ENCODE results near the gene HSD11B2. TPM values are rescaled to one million over a fixed set of nuclear protein-coding genes. Genes with fewer than 3 reads are reported as not detected.

Gene HSD11B2
- total and polyA plus RNA-seq, 2 of the 8 experiments (the other 6 are each of a cell fraction or from before 2014, with no cell fraction given) = 28.7 to 32.9 TPM

DNA sequence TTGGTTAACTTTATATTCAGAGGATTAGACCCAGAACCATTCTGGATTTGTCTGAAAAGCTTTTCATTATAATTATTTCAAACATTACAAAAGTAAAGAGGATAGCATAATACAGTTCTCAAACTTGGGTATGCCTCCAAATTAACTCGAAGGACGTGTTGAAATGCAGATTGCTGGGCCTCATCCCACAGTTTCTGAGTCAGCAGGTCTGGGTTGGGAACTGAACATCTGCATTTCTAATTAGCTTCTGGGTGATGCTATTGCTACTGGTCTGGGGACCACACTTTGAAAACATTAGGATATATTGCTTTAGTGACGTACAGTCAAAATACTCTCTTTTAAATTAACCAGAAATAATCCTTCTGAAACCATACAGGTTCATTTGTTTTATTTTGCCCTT is 47.6 kb upstream of the HSD11B2 start:
- no peak overlapping the region for H3K4ac ChIP-seq (replicated peaks; ENCODE audit: insufficient read length, low read depth, low read length)
- no peak overlapping the region for H2AFZ ChIP-seq (ENCODE audit: low read length)
- no peak overlapping the region for H3K56ac ChIP-seq (replicated peaks; ENCODE audit: insufficient read length, low read depth, low read length)
- TF ChIP-seq SIRT6 (IDR thresholded peaks at IDR 0.05; ENCODE audit: low read length) (no peak), EGR1 (IDR thresholded peaks at IDR 0.05; ENCODE audit: borderline replicate concordance, low read depth, low read length) (no peak), JUN (IDR thresholded peaks at IDR 0.05; ENCODE audit: low read depth, low read length) (no peak), FOSL1 (IDR thresholded peaks at IDR 0.05; ENCODE audit: insufficient read depth, low read depth, low read length) (no peak), KDM5A (IDR thresholded peaks at IDR 0.05; ENCODE audit: low read length) (no peak), GABPA (IDR thresholded peaks at IDR 0.05; ENCODE audit: borderline replicate concordance, insufficient read depth, low read length) (no peak), RNF2 (IDR thresholded peaks at IDR 0.05; ENCODE audit: borderline replicate concordance, low read depth, low read length, missing control alignments, poor library complexity, severe bottlenecking) (no peak), POLR2A (IDR thresholded peaks at IDR 0.05; ENCODE audit: control extremely low read depth in 1 of 2, low read depth in 2 of 2, low read length in 2 of 2) (no peak), SRF (IDR thresholded peaks at IDR 0.05; ENCODE audit: low read depth, low read length) (no peak), SUZ12 (IDR thresholded peaks at IDR 0.05; ENCODE audit: low read length) (no peak), ASH2L (IDR thresholded peaks at IDR 0.05; ENCODE audit: low read length) (no peak)
- TF ChIP-seq, protein P1, sequence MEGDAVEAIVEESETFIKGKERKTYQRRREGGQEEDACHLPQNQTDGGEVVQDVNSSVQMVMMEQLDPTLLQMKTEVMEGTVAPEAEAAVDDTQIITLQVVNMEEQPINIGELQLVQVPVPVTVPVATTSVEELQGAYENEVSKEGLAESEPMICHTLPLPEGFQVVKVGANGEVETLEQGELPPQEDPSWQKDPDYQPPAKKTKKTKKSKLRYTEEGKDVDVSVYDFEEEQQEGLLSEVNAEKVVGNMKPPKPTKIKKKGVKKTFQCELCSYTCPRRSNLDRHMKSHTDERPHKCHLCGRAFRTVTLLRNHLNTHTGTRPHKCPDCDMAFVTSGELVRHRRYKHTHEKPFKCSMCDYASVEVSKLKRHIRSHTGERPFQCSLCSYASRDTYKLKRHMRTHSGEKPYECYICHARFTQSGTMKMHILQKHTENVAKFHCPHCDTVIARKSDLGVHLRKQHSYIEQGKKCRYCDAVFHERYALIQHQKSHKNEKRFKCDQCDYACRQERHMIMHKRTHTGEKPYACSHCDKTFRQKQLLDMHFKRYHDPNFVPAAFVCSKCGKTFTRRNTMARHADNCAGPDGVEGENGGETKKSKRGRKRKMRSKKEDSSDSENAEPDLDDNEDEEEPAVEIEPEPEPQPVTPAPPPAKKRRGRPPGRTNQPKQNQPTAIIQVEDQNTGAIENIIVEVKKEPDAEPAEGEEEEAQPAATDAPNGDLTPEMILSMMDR (IDR thresholded peaks at IDR 0.05; ENCODE audit: control extremely low read depth in 1 of 3, insufficient read depth in 1 of 3, low read depth in 1 of 3, low read length in 3 of 3) = no peak
- H3K4me1 ChIP-seq (replicated peaks in 1 of 4; ENCODE audit: control insufficient read depth in 3 of 4, insufficient read depth in 4 of 4, low read length in 3 of 4) = peaks cover 0 to 12% (median 4%) of the 10 kb centered on the region in 4 experiments; a peak in 5 of 7 replicates
- no peaks in the 10 kb centered on the region for H4K20me1 ChIP-seq (replicated peaks in 1 of 2; ENCODE audit: control insufficient read depth in 1 of 2, insufficient read depth in 2 of 2, low read length in 2 of 2)
- no peaks in the 10 kb centered on the region for H3K23me2 ChIP-seq (ENCODE audit: low read depth, low read length)
- H4K91ac ChIP-seq (replicated peaks; ENCODE audit: insufficient read length, low read length) = no peak overlapping the region
- H3K23ac ChIP-seq (ENCODE audit: insufficient read length) = no peak overlapping the region
- H2AK5ac ChIP-seq (ENCODE audit: low read depth, low read length) = no peak overlapping the region
- H3K4me3 ChIP-seq (ENCODE audit: extremely low read depth in 1 of 4, insufficient read depth in 2 of 4, low read depth in 3 of 4, low read length in 4 of 4) = no peak overlapping the region
- no peaks in the 10 kb centered on the region for H3K36me3 ChIP-seq (ENCODE audit: control insufficient read depth in 2 of 4, insufficient read depth in 4 of 4, low read length in 3 of 4)
- ChIA-PET CTCF (ENCODE audit: partially characterized antibody) (interaction anchor here (1.1 to 32.4 kb wide), 6 partner anchors 9 to 83 kb away, joined by 3 to 476 read pairs (median 10); partner anchors contain the start of genes TPPP3 and ZDHHC1), POLR2A (ENCODE audit: partially characterized antibody) (interaction anchor here (3.9 kb wide), 1 partner anchor 10 kb away, joined by 12 read pairs; the partner anchor contains the start of gene TPPP3)
- H3K79me2 ChIP-seq (ENCODE audit: control insufficient read depth in 1 of 2, insufficient read depth in 2 of 2, low read length in 2 of 2) = no peaks in the 10 kb centered on the region
- no peak overlapping the region for H3K9ac ChIP-seq (replicated peaks in 1 of 4; ENCODE audit: extremely low read depth in 1 of 4, low read depth in 3 of 4, low read length in 3 of 4)
- no peak overlapping the region for H2BK15ac ChIP-seq (ENCODE audit: low read length)
- no peak overlapping the region for H2BK20ac ChIP-seq (ENCODE audit: low read length)
- H3K79me1 ChIP-seq (ENCODE audit: low read depth, low read length) = no peaks in the 10 kb centered on the region
- no peak overlapping the region for H3K27ac ChIP-seq (ENCODE audit: low read depth, low read length)
- H2BK12ac ChIP-seq (ENCODE audit: low read depth, low read length) = no peak overlapping the region
- H2BK5ac ChIP-seq (ENCODE audit: low read depth, low read length) = no peak overlapping the region
- no peak overlapping the region for H4K8ac ChIP-seq (ENCODE audit: extremely low read depth, insufficient read depth, low read length)
- H4K5ac ChIP-seq (ENCODE audit: insufficient read length, low read depth, low read length) = no peak overlapping the region
- no peak for FAIRE-seq
- H3K27me3 ChIP-seq (replicated peaks in 1 of 4; ENCODE audit: control insufficient read depth in 3 of 4, extremely low read depth in 1 of 4, insufficient read depth in 3 of 4, low read length in 3 of 4) = peaks cover 0 to 3% (median 0%) of the 10 kb centered on the region in 4 experiments; a peak in 1 of 7 replicates
- H3K14ac ChIP-seq (ENCODE audit: insufficient read length) = no peak overlapping the region
- no peak overlapping the region for H3K4me2 ChIP-seq (ENCODE audit: insufficient read depth in 1 of 2, low read depth in 2 of 2, low read length in 2 of 2)
- H2BK120ac ChIP-seq (replicated peaks; ENCODE audit: low read depth, low read length) = no peak overlapping the region
- no peak for DNase-seq (ENCODE audit: low read depth in 1 of 2, low spot score in 2 of 2)
- H3K18ac ChIP-seq (ENCODE audit: extremely low read depth, low read length) = no peak overlapping the region
- no peaks in the 10 kb centered on the region for H3K9me3 ChIP-seq (ENCODE audit: insufficient read depth in 2 of 2, low read depth in 1 of 2, low read length in 1 of 2)
- 79% methylated on average over 3 of the region's 3 CpGs; no CpG with 5 or more reads in 1 of the 2 experiments for WGBS, 2 experiments (ENCODE audit: extremely low coverage in 1 of 2, insufficient coverage in 1 of 2, insufficient read length in 1 of 2, insufficient replicate concordance in 2 of 2, low coverage in 1 of 2, low lambda C conversion rate in 2 of 2, missing lambda C conversion rate in 1 of 2)
